ENCODE data around the gene SEMA3A.

Gene SEMA3A

DNA sequence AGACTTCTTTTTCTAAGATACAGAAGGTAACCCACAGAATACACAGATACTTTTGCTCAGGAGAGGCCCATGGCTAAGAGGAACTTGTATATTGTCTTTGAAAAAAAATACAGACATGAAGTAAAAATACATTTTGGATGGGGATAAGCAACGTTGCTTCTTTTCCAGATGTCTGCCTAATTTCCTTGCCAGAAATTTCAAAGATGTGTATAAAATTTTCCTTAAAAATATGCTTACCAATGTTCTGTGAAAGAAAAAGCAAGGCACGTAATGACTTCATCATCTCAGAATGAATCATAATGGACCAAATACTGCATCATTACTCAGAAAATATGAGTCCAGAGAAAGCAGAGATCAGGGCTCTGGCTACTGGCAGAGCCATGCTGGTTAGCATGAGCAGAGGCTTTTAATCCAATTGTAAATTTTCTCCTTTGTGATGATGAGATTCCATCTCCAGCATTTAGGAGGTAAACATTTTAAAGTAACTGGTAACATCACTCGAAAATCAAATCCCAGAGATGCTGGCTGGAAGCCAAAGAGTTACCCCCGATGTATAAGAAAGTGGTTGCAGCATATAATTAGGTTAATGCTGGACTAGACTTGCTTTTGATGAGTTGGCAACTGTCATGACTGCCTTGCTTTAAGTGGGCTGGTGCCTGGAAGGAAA is 272.5 kb downstream of the SEMA3A start:
- DNase-seq (ENCODE audit: low read depth), result no peak

DNA sequence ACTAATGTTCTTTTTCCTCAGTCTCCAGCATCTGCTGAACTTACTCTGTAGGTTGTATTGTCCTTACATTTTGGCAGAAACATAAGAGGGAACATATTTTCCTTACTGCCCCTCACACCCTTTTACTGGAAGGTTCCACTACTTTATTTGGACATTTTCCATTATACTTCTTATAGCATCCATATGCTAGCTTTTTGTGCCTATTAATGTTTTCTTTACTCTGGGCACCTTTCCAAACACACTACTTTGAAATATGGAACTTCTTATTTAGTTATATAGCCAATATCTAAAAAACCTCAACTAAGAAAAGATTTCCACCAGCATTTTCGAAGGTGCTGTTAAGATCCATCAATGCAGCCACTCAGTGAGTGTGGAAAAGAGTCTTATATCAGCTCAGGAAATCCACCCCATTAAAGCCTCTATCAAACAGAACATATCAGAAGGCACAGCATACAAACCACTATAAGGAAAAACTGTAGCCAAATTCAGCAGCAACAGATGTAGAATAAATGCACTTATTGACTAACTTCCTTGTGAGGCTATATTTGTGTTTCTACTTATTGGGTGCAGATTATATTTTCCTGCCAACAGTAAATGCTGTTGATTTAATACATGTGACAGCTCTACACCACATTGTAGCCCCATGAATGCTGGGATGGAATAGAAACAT is 273.2 kb downstream of the SEMA3A start:
- DNase-seq (ENCODE audit: low read depth), result no peak

DNA sequence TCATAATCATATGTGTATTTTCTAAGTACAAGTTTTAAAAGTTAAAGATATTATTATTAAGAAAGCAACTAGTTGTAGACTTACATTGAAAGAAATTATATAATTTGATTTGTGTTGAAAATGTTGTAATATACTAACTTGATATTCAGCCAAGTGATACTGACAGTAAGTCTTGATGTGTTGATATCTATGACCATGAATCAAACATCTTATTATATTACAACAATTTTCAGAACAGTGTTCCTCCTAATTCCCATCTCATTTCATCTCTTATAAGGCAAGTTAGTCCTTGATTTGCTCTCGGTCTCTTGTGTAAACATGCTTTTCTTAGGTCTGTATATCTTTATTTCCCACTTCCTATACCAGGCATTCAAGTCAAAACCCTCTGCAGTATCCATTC is 276.4 kb downstream of the SEMA3A start:
- no peak for DNase-seq (ENCODE audit: low read depth)

DNA sequence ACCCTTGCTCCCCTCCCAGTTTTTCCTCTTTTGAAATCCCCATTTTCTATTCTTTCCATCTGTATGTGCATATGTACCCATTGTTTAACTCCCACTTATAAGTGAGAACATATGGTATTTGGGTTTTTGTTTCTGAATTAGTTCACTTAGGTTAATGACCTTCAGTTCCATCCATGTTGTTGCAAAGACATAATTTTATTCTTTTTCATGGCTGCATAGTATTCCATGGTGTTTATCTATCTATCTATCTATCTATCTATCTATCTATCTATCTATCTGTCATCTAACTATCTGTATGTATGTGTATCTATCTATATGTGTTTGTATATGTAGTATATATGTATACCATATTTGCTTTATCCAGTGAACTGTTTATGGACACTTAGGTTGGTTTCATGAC is 281.4 kb downstream of the SEMA3A start:
- DNase-seq (ENCODE audit: low read depth), result no peak

DNA sequence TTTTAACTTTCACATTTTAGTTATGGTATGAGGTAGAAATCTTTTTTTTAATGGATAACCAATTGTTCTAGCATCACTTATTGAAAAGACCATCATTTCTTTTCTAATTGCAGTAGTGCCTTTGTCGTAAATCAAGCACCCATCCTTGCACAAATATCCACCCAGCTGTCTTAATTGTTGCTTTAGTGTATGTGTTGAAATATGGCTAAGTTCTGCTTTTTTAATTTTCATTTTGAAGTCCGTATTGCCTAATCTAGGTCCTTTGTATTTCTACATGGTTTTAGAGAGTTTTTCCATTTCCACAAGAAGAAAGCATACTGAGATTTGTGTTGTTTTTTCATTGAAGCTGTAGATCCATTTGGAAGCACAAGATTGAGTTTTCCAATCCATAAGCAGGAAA is 286.1 kb downstream of the SEMA3A start:
- no peak for DNase-seq (ENCODE audit: low read depth)

Data from T follicular helper cell (primary cell).